Caco-2 (cell line): ENCODE data around the gene TDP1. TPM values are rescaled to one million over a fixed set of nuclear protein-coding genes. Genes with fewer than 3 reads are reported as not detected.

Experiments used
- BruUV-seq: library from RNA; stranded (reverse); fragments of 400-500 nt; replicated peaks from 2 replicates; lab custom pipeline; 2021; lab: Mats Ljungman, UMichigan
- CTCF ChIA-PET: fragments of 300-600 bp; sonication (Branson Sonifier 250); formaldehyde crosslinking; loops from one replicate; lab custom pipeline; 2022; ENCODE audit warnings: antibody characterized with exemption; lab: Charles Lee
- POLR2A ChIA-PET: fragments of 300-600 bp; sonication (Branson Sonifier 250); formaldehyde crosslinking; loops from one replicate; lab custom pipeline; 2022; ENCODE audit warnings: antibody characterized with exemption; lab: Charles Lee
- DNase-seq, 2 experiments: peaks; one replicate each; pipeline versions ENCODE4 v3.0.0 to v3.0.0-alpha.2; 2020 to 2022
- H3K27me3 ChIP-seq: replicated peaks from 2 replicates; pipeline ENCODE4 v1.6.0; 2011; ENCODE audit warnings: low read length; ENCODE audit not compliant: control insufficient read depth, insufficient read depth
- H3K36me3 ChIP-seq: 2 replicates; pipeline ENCODE4 v1.5.1; 2011; ENCODE audit warnings: low read length; ENCODE audit not compliant: control insufficient read depth, insufficient read depth
- H3K4me1 ChIP-seq: fragments of 250-450 bp; sonication (Bioruptor Pico); 2 replicates; pipeline ENCODE4 v1.5.1; 2020; ENCODE audit warnings: mild to moderate bottlenecking
- H3K4me3 ChIP-seq: 2 replicates; pipeline ENCODE4 v1.5.1; 2011; ENCODE audit warnings: low read depth, mild to moderate bottlenecking, control low read depth, low read length
- H3K9me3 ChIP-seq: fragments of 250-450 bp; sonication (Bioruptor Pico); 2 replicates; pipeline ENCODE4 v1.5.1; 2020; ENCODE audit warnings: mild to moderate bottlenecking, moderate library complexity
- H3K27ac Mint-ChIP-seq: one replicate; pipeline ENCODE4 v1.8.0; 2022; ENCODE audit warnings: mixed read lengths; ENCODE audit not compliant: unreplicated experiment
- H3K27me3 Mint-ChIP-seq: one replicate; pipeline ENCODE4 v1.8.0; 2022; ENCODE audit warnings: mixed read lengths; ENCODE audit not compliant: insufficient read depth, unreplicated experiment
- H3K36me3 Mint-ChIP-seq: one replicate; pipeline ENCODE4 v1.8.0; 2022; ENCODE audit warnings: mild to moderate bottlenecking, mixed read lengths; ENCODE audit not compliant: insufficient read depth, unreplicated experiment
- H3K4me1 Mint-ChIP-seq: one replicate; pipeline ENCODE4 v1.8.0; 2022; ENCODE audit warnings: low read depth, mixed read lengths; ENCODE audit not compliant: unreplicated experiment
- H3K4me3 Mint-ChIP-seq: one replicate; pipeline ENCODE4 v1.8.0; 2022; ENCODE audit warnings: mild to moderate bottlenecking, moderate library complexity, mixed read lengths; ENCODE audit not compliant: unreplicated experiment
- H3K9me3 Mint-ChIP-seq: one replicate; pipeline ENCODE4 v1.8.0; 2022; ENCODE audit warnings: mixed read lengths; ENCODE audit not compliant: unreplicated experiment
- CTCF ChIP-seq, 2 experiments: fragments of 200-600 bp in 1 of 2; IDR thresholded peaks; 1 replicate in 1 of 2; 2 replicates in 1 of 2; pipeline versions ENCODE4 v1.5.1 to v1.8.0; 2011 to 2022; ENCODE audit warnings: antibody characterized with exemption in 1 of 2, control low read depth in 1 of 2, inconsistent platforms in 1 of 2, low read depth in 1 of 2, low read length in 1 of 2, mild to moderate bottlenecking in 1 of 2, moderate library complexity in 1 of 2; ENCODE audit not compliant: insufficient read depth in 1 of 2, severe bottlenecking in 1 of 2, unreplicated experiment in 1 of 2
- intact Hi-C: fragments of 100-400 bp; cut with micrococcal nuclease; formaldehyde crosslinking; loops from one replicate; pipeline ENCODE4 v1.10.0; 2022; ENCODE audit not compliant: unreplicated experiment
- total RNA-seq: library from RNA; stranded (reverse); gene quantifications from 2 replicates; pipeline ENCODE4 v1.2.3, GENCODE V29; 2022

Gene TDP1
- total RNA-seq, 1 experiment from 2014 or later, result 29.0 TPM

GRCh38 chr14:89990218-89990617 lies 34.5 kb downstream of the TDP1 start:
- no peak for DNase-seq
- H3K36me3 ChIP-seq, result no peaks in the 10 kb centered on the region
- Mint-ChIP-seq H3K4me1 (no peaks in the 10 kb centered on the region), H3K4me3 (no peak overlapping the region), H3K36me3 (peaks cover 23% of the 10 kb centered on the region), H3K27me3 (no peaks in the 10 kb centered on the region), H3K9me3 (no peaks in the 10 kb centered on the region), H3K27ac (no peak overlapping the region)
- H3K4me1 ChIP-seq, result no peaks in the 10 kb centered on the region
- H3K4me3 ChIP-seq, result no peak overlapping the region
- H3K27me3 ChIP-seq, result no peaks in the 10 kb centered on the region
- ChIA-PET POLR2A (no interaction called here), CTCF (no interaction called here)
- no TSS peak for BruUV-seq
- intact Hi-C loops, result no loop called here
- no peak for TF ChIP-seq CTCF (IDR thresholded peaks at IDR 0.05; ENCODE audit: insufficient read depth in 1 of 2, low read depth in 1 of 2, low read length in 1 of 2, severe bottlenecking in 1 of 2, unreplicated experiment in 1 of 2)
- no peaks in the 10 kb centered on the region for H3K9me3 ChIP-seq

GRCh38 chr14:89990623-89991275 lies 35.0 kb downstream of the TDP1 start:
- Mint-ChIP-seq H3K4me1 (no peaks in the 10 kb centered on the region), H3K36me3 (peaks cover 23% of the 10 kb centered on the region), H3K27ac (no peak overlapping the region), H3K27me3 (no peaks in the 10 kb centered on the region), H3K9me3 (no peaks in the 10 kb centered on the region), H3K4me3 (no peak overlapping the region)
- TF ChIP-seq CTCF (IDR thresholded peaks at IDR 0.05; ENCODE audit: insufficient read depth in 1 of 2, low read depth in 1 of 2, low read length in 1 of 2, severe bottlenecking in 1 of 2, unreplicated experiment in 1 of 2), result no peak
- Histone ChIP-seq H3K4me3 (no peak overlapping the region), H3K4me1 (no peaks in the 10 kb centered on the region), H3K36me3 (no peaks in the 10 kb centered on the region), H3K27me3 (no peaks in the 10 kb centered on the region), H3K9me3 (no peaks in the 10 kb centered on the region)
- ChIA-PET POLR2A (no interaction called here), CTCF (no interaction called here)
- intact Hi-C loops, result no loop called here
- no TSS peak for BruUV-seq
- DNase-seq, result no peak

GRCh38 chr14:89992273-89992672 lies 36.5 kb downstream of the TDP1 start:
- no peaks in the 10 kb centered on the region for H3K36me3 ChIP-seq

More at GRCh38 chr14:89992273-89992672, 36.5 kb downstream of the TDP1 start:
- Mint-ChIP-seq H3K27ac (no peak overlapping the region), H3K36me3 (peaks cover 24% of the 10 kb centered on the region), H3K9me3 (no peaks in the 10 kb centered on the region), H3K27me3 (no peaks in the 10 kb centered on the region), H3K4me3 (no peak overlapping the region), H3K4me1 (no peaks in the 10 kb centered on the region)
- Histone ChIP-seq H3K9me3 (no peaks in the 10 kb centered on the region), H3K4me3 (no peak overlapping the region), H3K4me1 (no peaks in the 10 kb centered on the region), H3K27me3 (no peaks in the 10 kb centered on the region)
- TF ChIP-seq CTCF (IDR thresholded peaks at IDR 0.05; ENCODE audit: insufficient read depth in 1 of 2, low read depth in 1 of 2, low read length in 1 of 2, severe bottlenecking in 1 of 2, unreplicated experiment in 1 of 2), result no peak
- ChIA-PET CTCF (no interaction called here), POLR2A (no interaction called here)
- intact Hi-C loops, result no loop called here
- DNase-seq, result no peak
- BruUV-seq, result no TSS peak
